Stimulated activated effector memory CD8-positive, alpha-beta T cell treated with anti-CD3 and anti-CD28 coated beads, Interleukin-12 subunit alpha, Interleukin-12 subunit beta, amount 100 ng/mL, for 72 hours (primary cell): Measurements from ENCODE around the gene CLCN4.

Experiments
- ATAC-seq: fragments of 150-1000 bp; cut with Tn5 transposase; 2 replicates; pipeline ENCODE4 v1.10.0; 2021
- DNase-seq, 2 donors: peaks; one replicate each; pipeline ENCODE4 v3.0.0; 2021 to 2022; ENCODE audit warnings: low spot score in 2 of 2
- H3K27ac Mint-ChIP-seq: one replicate; pipeline ENCODE4 v1.8.0; 2022; ENCODE audit warnings: mild to moderate bottlenecking, mixed read lengths
- H3K36me3 Mint-ChIP-seq: one replicate; pipeline ENCODE4 v1.8.0; 2022; ENCODE audit warnings: mild to moderate bottlenecking, mixed read lengths
- H3K4me1 Mint-ChIP-seq: one replicate; pipeline ENCODE4 v1.8.0; 2022; ENCODE audit warnings: mixed read lengths
- H3K4me3 Mint-ChIP-seq: one replicate; pipeline ENCODE4 v1.8.0; 2022; ENCODE audit warnings: mild to moderate bottlenecking, mixed read lengths
- H3K9me3 Mint-ChIP-seq: one replicate; pipeline ENCODE4 v1.8.0; 2022; ENCODE audit warnings: mixed read lengths

The CLCN4 gene

GRCh38 chrX:10217198-10217597 is 60.4 kb downstream of the CLCN4 start:
- no peak for ATAC-seq
- Mint-ChIP-seq H3K4me1 (no peaks in the 10 kb centered on the region), H3K9me3 (no peaks in the 10 kb centered on the region), H3K36me3 (no peaks in the 10 kb centered on the region), H3K4me3 (no peak overlapping the region), H3K27ac (no peak overlapping the region)
- DNase-seq, result no peak

- Mint-ChIP-seq H3K9me3 (no peaks in the 10 kb centered on the region), H3K36me3 (no peaks in the 10 kb centered on the region), H3K27ac (no peak overlapping the region), H3K4me3 (no peak overlapping the region), H3K4me1 (no peaks in the 10 kb centered on the region)
- ATAC-seq (no peak), DNase-seq (no peak)
Measured at GRCh38 chrX:10221651-10222050, 64.9 kb downstream of the CLCN4 start.

GRCh38 chrX:10223276-10223675 is 66.5 kb downstream of the CLCN4 start:
- H3K27ac Mint-ChIP-seq, result no peak overlapping the region
- no peaks in the 10 kb centered on the region for H3K36me3 Mint-ChIP-seq
- no peaks in the 10 kb centered on the region for H3K9me3 Mint-ChIP-seq
- no peak for DNase-seq
- H3K4me1 Mint-ChIP-seq, result no peaks in the 10 kb centered on the region
- no peak for ATAC-seq
- no peak overlapping the region for H3K4me3 Mint-ChIP-seq

GRCh38 chrX:10223781-10224180 is 67.0 kb downstream of the CLCN4 start:
- Mint-ChIP-seq H3K9me3 (no peaks in the 10 kb centered on the region), H3K4me3 (no peak overlapping the region), H3K36me3 (no peaks in the 10 kb centered on the region), H3K4me1 (no peaks in the 10 kb centered on the region), H3K27ac (no peak overlapping the region)
- DNase-seq (no peak), ATAC-seq (no peak)

GRCh38 chrX:10230222-10230621 is 73.4 kb downstream of the CLCN4 start:
- Mint-ChIP-seq H3K9me3 (no peaks in the 10 kb centered on the region), H3K27ac (no peak overlapping the region)

GRCh38 chrX:10231461-10231860 is 74.7 kb downstream of the CLCN4 start:
- Mint-ChIP-seq H3K36me3 (no peaks in the 10 kb centered on the region), H3K4me1 (no peaks in the 10 kb centered on the region), H3K9me3 (no peaks in the 10 kb centered on the region), H3K4me3 (no peak overlapping the region), H3K27ac (no peak overlapping the region)
- DNase-seq (no peak), ATAC-seq (no peak)

More at GRCh38 chrX:10230222-10230621, 73.4 kb downstream of the CLCN4 start:
- no peak for ATAC-seq
- no peak overlapping the region for H3K4me3 Mint-ChIP-seq
- H3K4me1 Mint-ChIP-seq, result no peaks in the 10 kb centered on the region
- no peak for DNase-seq
- H3K36me3 Mint-ChIP-seq, result no peaks in the 10 kb centered on the region

- no peaks in the 10 kb centered on the region for H3K4me1 Mint-ChIP-seq
- no peaks in the 10 kb centered on the region for H3K36me3 Mint-ChIP-seq
- H3K27ac Mint-ChIP-seq, result no peak overlapping the region
- H3K4me3 Mint-ChIP-seq, result no peak overlapping the region
- ATAC-seq (no peak), DNase-seq (no peak)
- no peaks in the 10 kb centered on the region for H3K9me3 Mint-ChIP-seq
Measured at GRCh38 chrX:10233173-10233572, 76.4 kb downstream of the CLCN4 start.

GRCh38 chrX:10233696-10234095 is 76.9 kb downstream of the CLCN4 start:
- DNase-seq (no peak), ATAC-seq (no peak)
- H3K4me1 Mint-ChIP-seq, result no peaks in the 10 kb centered on the region
- no peaks in the 10 kb centered on the region for H3K9me3 Mint-ChIP-seq
- H3K4me3 Mint-ChIP-seq, result no peak overlapping the region
- H3K36me3 Mint-ChIP-seq, result no peaks in the 10 kb centered on the region
- no peak overlapping the region for H3K27ac Mint-ChIP-seq

GRCh38 chrX:10235851-10236250 is 79.1 kb downstream of the CLCN4 start:
- Mint-ChIP-seq H3K36me3 (no peaks in the 10 kb centered on the region), H3K4me3 (no peak overlapping the region), H3K27ac (no peak overlapping the region), H3K9me3 (no peaks in the 10 kb centered on the region), H3K4me1 (no peaks in the 10 kb centered on the region)
- DNase-seq (no peak), ATAC-seq (no peak)

- no peak overlapping the region for H3K27ac Mint-ChIP-seq
- DNase-seq (no peak), ATAC-seq (no peak)
- H3K36me3 Mint-ChIP-seq, result no peaks in the 10 kb centered on the region
- H3K4me1 Mint-ChIP-seq, result no peaks in the 10 kb centered on the region
- H3K9me3 Mint-ChIP-seq, result no peaks in the 10 kb centered on the region
- no peak overlapping the region for H3K4me3 Mint-ChIP-seq
Measured at GRCh38 chrX:10237241-10237640, 80.5 kb downstream of the CLCN4 start.

GRCh38 chrX:10239611-10240064 is 82.9 kb downstream of the CLCN4 start:
- no peaks in the 10 kb centered on the region for H3K36me3 Mint-ChIP-seq
- no peaks in the 10 kb centered on the region for H3K4me1 Mint-ChIP-seq
- no peak overlapping the region for H3K4me3 Mint-ChIP-seq
- ATAC-seq (no peak), DNase-seq (no peak)
- H3K9me3 Mint-ChIP-seq, result no peaks in the 10 kb centered on the region
- H3K27ac Mint-ChIP-seq, result no peak overlapping the region

GRCh38 chrX:10240918-10241317 is 84.1 kb downstream of the CLCN4 start:
- Mint-ChIP-seq H3K9me3 (no peaks in the 10 kb centered on the region), H3K27ac (no peak overlapping the region), H3K4me1 (no peaks in the 10 kb centered on the region), H3K4me3 (no peak overlapping the region), H3K36me3 (no peaks in the 10 kb centered on the region)
- no peak for ATAC-seq
- no peak for DNase-seq

- no peak overlapping the region for H3K4me3 Mint-ChIP-seq
- ATAC-seq, result no peak
- no peak overlapping the region for H3K27ac Mint-ChIP-seq
- no peaks in the 10 kb centered on the region for H3K9me3 Mint-ChIP-seq
- H3K4me1 Mint-ChIP-seq, result no peaks in the 10 kb centered on the region
- no peak for DNase-seq
- no peaks in the 10 kb centered on the region for H3K36me3 Mint-ChIP-seq
Measured at GRCh38 chrX:10242026-10242425, 85.3 kb downstream of the CLCN4 start.

- Mint-ChIP-seq H3K27ac (no peak overlapping the region), H3K36me3 (no peaks in the 10 kb centered on the region), H3K4me3 (no peak overlapping the region), H3K4me1 (no peaks in the 10 kb centered on the region), H3K9me3 (no peaks in the 10 kb centered on the region)
- ATAC-seq, result no peak
- DNase-seq, result no peak
Measured at GRCh38 chrX:10243106-10243505, 86.3 kb downstream of the CLCN4 start.

- ATAC-seq, result no peak
- H3K27ac Mint-ChIP-seq, result no peak overlapping the region
- no peaks in the 10 kb centered on the region for H3K36me3 Mint-ChIP-seq
- no peak overlapping the region for H3K4me3 Mint-ChIP-seq
- H3K9me3 Mint-ChIP-seq, result no peaks in the 10 kb centered on the region
- H3K4me1 Mint-ChIP-seq, result no peaks in the 10 kb centered on the region
- DNase-seq, result no peak
Measured at GRCh38 chrX:10244915-10245622, 88.3 kb downstream of the CLCN4 start.

- Mint-ChIP-seq H3K9me3 (no peaks in the 10 kb centered on the region), H3K4me3 (no peak overlapping the region), H3K27ac (no peak overlapping the region), H3K4me1 (no peaks in the 10 kb centered on the region), H3K36me3 (no peaks in the 10 kb centered on the region)
- no peak for ATAC-seq
- no peak for DNase-seq
Measured at GRCh38 chrX:10245886-10246285, 89.1 kb downstream of the CLCN4 start.

GRCh38 chrX:10246297-10246696 is 89.5 kb downstream of the CLCN4 start:
- H3K4me1 Mint-ChIP-seq, result no peaks in the 10 kb centered on the region
- DNase-seq, result no peak
- no peak overlapping the region for H3K27ac Mint-ChIP-seq
- H3K9me3 Mint-ChIP-seq, result no peaks in the 10 kb centered on the region
- no peak for ATAC-seq
- H3K36me3 Mint-ChIP-seq, result no peaks in the 10 kb centered on the region
- no peak overlapping the region for H3K4me3 Mint-ChIP-seq
